ENCODE data around the gene SH2B3. TPM values are rescaled to one million over a fixed set of nuclear protein-coding genes. Genes with fewer than 3 reads are reported as not detected.
A peak's percentile ranks its signal among the peaks of the same experiment; 100 is the strongest.

The SH2B3 gene
- total and polyA plus RNA-seq, 2 experiments from 2014 or later: 5.5 to 11.6 TPM

DNA sequence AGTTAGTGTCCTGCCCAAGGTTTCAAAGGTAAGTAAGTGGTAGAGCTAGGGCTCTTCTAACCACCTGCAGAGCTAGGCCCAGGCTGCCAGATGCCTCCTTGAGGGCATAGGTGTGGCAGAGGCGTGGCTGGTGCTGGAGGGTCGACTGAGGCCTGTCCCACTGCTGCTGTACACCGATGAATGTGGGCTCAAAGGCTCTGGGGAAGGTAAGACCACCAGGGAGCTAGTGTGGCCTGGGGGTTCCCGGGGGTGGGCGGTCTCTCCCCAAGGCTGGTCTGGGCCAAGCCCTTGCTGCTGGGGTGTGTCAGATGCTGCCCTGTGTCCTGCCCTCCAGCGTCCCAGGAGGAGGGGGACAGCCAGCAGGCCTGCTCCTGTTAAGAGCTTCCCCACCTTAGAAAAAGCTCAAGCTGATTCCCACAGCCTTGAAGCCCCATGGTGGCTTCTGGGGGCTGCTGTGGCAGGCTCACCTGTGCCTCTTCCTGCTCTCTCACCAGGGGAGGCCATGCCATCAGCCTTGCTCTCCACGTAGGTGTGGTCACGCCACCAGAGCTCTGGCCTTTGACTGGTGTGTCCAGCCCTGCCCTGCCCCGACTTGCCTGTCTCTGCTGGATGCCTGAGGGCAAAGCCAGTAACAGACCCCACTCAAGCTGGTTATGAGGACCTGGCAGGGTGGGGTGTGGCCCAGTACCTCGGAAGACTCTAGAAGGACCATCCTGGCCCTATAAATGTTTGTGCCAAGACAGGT lies 36.8 kb downstream of the SH2B3 start:
- Histone ChIP-seq H3K36me3 (peaks cover 8% of the 10 kb centered on the region), H3K27ac (no peak overlapping the region), H3K4me3 (no peak overlapping the region), H3K9me3 (ENCODE audit: low read depth) (no peaks in the 10 kb centered on the region), H3K4me1 (ENCODE audit: low read depth) (peaks cover 13% of the 10 kb centered on the region), H3K27me3 (no peaks in the 10 kb centered on the region)
- DNase-seq (ENCODE audit: low read depth in 1 of 2, low spot score in 1 of 2): no peak
- TF ChIP-seq, protein P1, sequence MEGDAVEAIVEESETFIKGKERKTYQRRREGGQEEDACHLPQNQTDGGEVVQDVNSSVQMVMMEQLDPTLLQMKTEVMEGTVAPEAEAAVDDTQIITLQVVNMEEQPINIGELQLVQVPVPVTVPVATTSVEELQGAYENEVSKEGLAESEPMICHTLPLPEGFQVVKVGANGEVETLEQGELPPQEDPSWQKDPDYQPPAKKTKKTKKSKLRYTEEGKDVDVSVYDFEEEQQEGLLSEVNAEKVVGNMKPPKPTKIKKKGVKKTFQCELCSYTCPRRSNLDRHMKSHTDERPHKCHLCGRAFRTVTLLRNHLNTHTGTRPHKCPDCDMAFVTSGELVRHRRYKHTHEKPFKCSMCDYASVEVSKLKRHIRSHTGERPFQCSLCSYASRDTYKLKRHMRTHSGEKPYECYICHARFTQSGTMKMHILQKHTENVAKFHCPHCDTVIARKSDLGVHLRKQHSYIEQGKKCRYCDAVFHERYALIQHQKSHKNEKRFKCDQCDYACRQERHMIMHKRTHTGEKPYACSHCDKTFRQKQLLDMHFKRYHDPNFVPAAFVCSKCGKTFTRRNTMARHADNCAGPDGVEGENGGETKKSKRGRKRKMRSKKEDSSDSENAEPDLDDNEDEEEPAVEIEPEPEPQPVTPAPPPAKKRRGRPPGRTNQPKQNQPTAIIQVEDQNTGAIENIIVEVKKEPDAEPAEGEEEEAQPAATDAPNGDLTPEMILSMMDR (IDR thresholded peaks at IDR 0.05; ENCODE audit: low read depth, low read length): no peak

DNA sequence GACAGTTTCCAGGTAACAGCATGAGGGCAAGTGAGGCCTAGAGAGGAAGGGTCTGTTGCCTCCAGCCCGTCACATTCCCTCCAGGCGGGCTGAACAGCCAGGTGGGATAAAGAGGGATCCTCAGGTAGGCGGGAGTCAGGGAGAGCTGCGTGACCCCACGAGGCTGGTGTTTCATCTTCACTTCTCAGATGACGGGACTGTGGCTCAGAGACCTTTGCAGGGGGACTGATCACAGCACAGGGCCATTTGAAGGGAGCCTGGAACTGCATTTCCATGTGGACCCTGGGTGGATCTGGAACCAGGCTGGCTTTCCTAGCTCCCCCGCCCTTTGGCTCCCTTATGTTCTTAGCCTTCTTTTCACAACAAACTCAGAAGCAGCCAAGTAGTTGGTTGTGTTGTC lies 37.4 kb downstream of the SH2B3 start:
- DNase-seq (ENCODE audit: low read depth in 1 of 2, low spot score in 1 of 2): no peak
- H3K36me3 ChIP-seq: peaks cover 11% of the 10 kb centered on the region

DNA sequence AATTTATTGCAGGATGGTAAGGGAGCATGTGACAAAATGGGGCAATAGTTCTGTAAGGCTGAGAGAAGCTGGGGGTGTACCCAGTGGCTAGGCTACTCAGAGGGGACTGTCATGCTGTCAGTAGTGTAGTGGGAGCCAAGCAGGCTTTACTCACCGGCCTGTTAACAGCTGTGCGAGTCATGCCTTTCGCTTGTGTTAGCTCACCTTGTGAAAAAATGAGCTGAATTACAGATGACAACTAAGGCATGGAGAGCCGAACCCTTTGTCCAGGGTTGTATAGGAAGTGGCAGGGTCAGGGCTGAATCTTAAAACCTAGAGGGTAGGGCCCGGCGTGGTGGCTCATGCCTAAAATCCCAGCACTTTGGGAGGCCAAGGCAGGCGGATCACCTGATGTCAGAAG lies 37.9 kb downstream of the SH2B3 start:
- DNase-seq (ENCODE audit: low read depth in 1 of 2, low spot score in 1 of 2): no peak
- Histone ChIP-seq H3K9me3 (ENCODE audit: low read depth) (no peaks in the 10 kb centered on the region), H3K27ac (no peak overlapping the region), H3K36me3 (peaks cover 11% of the 10 kb centered on the region), H3K4me1 (ENCODE audit: low read depth) (peaks cover 13% of the 10 kb centered on the region), H3K4me3 (no peak overlapping the region), H3K27me3 (no peaks in the 10 kb centered on the region)
- TF ChIP-seq, protein P1 (IDR thresholded peaks at IDR 0.05; ENCODE audit: low read depth, low read length): no peak

More for the DNA sequence above, 37.4 kb downstream of the SH2B3 start:
- no peaks in the 10 kb centered on the region for H3K27me3 ChIP-seq
- no peak overlapping the region for H3K4me3 ChIP-seq
- H3K27ac ChIP-seq: no peak overlapping the region
- no peaks in the 10 kb centered on the region for H3K9me3 ChIP-seq (ENCODE audit: low read depth)
- H3K4me1 ChIP-seq (ENCODE audit: low read depth): peaks cover 13% of the 10 kb centered on the region
- TF ChIP-seq, protein P1 (IDR thresholded peaks at IDR 0.05; ENCODE audit: low read depth, low read length): no peak

DNA sequence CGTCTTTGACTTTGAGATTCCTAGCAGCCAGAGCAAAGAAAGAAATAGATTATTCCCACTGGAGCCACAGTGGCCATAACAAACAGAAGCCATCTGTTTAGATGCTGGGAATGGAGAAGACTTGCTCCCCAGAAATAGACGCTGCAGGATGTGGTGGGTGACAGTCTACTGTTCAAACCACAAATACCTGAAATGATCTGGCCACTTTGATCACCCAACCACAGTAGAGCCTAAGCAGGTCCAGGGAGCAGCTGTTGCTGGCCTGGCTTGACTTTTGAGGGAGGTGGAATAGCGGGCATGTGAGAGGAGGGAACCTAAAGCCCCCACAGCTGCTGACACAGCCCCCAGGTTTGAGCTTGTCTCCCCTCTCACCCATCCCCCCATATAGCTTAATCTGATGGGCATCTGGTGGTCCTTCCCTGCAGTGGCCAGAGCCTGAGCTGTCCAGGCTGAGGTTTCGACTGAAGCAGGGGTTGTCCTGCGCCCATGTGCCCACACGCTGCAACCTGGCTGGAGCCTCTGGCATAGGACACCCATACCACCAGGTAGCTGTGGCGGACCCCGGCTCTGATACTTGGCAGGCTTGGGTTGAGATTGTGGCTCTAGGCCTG lies 38.7 kb downstream of the SH2B3 start:
- peaks cover 14% of the 10 kb centered on the region for H3K4me1 ChIP-seq (ENCODE audit: low read depth)
- peaks cover 11% of the 10 kb centered on the region for H3K36me3 ChIP-seq

DNA sequence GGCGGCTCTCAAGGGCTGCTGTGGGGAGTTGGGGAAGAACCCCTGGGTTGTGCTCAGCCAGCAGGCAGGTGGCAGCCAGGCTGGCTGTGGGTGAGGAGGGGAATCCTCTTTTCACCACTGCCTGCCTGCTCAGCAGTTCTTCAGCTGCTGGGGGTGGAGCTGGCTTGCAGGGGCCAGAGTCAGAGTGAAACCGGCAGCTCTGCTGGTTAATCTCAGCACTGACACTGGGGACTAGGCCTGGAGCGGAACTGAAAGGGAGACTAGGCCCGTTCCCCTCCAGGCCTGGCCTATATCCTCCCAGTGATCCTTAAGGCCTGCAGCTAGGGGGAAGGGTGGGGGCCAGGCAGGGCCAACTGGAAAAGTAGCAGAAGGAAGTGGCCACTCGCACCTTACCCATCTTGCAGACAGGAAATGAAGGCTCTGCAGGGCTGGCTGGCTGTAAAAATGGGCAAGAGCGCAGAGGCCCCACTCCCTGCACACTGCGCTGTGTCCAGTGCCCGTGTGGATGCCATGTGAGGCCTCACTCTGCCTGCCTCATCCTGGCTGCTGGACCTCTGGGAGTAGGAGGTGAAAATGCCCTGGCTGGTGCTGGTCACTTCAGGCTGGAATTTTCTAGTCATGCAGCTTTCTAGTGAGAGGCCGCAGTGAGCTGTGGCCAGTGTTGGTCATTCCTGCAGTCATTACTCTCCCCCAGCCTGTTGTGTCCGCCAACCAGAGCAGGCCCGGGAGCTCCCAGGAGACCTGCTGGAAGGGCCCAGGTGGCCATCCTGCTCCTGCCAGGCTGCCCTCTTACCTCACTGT lies 39.4 kb downstream of the SH2B3 start:
- TF ChIP-seq, protein P1 (IDR thresholded peaks at IDR 0.05; ENCODE audit: low read depth, low read length): no peak

More for the DNA sequence above, 38.7 kb downstream of the SH2B3 start:
- no peaks in the 10 kb centered on the region for H3K27me3 ChIP-seq
- H3K9me3 ChIP-seq (ENCODE audit: low read depth): no peaks in the 10 kb centered on the region
- H3K27ac ChIP-seq: peak overlapping the region; percentile 81
- no peak for DNase-seq (ENCODE audit: low read depth in 1 of 2, low spot score in 1 of 2)
- H3K4me3 ChIP-seq: no peak overlapping the region
- TF ChIP-seq, protein P1 (IDR thresholded peaks at IDR 0.05; ENCODE audit: low read depth, low read length): no peak

More for the DNA sequence above, 39.4 kb downstream of the SH2B3 start:
- Histone ChIP-seq H3K27me3 (no peaks in the 10 kb centered on the region), H3K4me1 (ENCODE audit: low read depth) (peaks cover 17% of the 10 kb centered on the region), H3K36me3 (peaks cover 11% of the 10 kb centered on the region), H3K27ac (peak overlapping the region; percentile 81), H3K9me3 (ENCODE audit: low read depth) (no peaks in the 10 kb centered on the region), H3K4me3 (no peak overlapping the region)
- peak; percentile 43 to 61 for DNase-seq (ENCODE audit: low read depth in 1 of 2, low spot score in 1 of 2)
